Calu3 (cell line): Measurements from ENCODE around the gene EYA2. TPM values are rescaled to one million over a fixed set of nuclear protein-coding genes. Genes with fewer than 3 reads are reported as not detected.
A peak's percentile ranks its signal among the peaks of the same experiment; 100 is the strongest.

Experiments used
- BruUV-seq: library from RNA; stranded (reverse); fragments of 400-500 nt; replicated peaks from 2 replicates; lab custom pipeline; 2021; lab: Mats Ljungman, UMichigan
- CTCF ChIA-PET: fragments of 300-600 bp; sonication (Branson Sonifier 250); formaldehyde crosslinking; loops from one replicate; lab custom pipeline; 2022; ENCODE audit warnings: antibody characterized with exemption; lab: Charles Lee
- DNase-seq: peaks from one replicate; pipeline ENCODE4 v3.0.0; 2022
- H3K27ac Mint-ChIP-seq: one replicate; pipeline ENCODE4 v1.8.0; 2022; ENCODE audit warnings: mixed read lengths; ENCODE audit not compliant: unreplicated experiment
- H3K27me3 Mint-ChIP-seq: one replicate; pipeline ENCODE4 v1.8.0; 2022; ENCODE audit warnings: mixed read lengths; ENCODE audit not compliant: unreplicated experiment
- H3K36me3 Mint-ChIP-seq: one replicate; pipeline ENCODE4 v1.8.0; 2022; ENCODE audit warnings: mild to moderate bottlenecking, moderate library complexity, mixed read lengths; ENCODE audit not compliant: insufficient read depth, unreplicated experiment
- H3K4me1 Mint-ChIP-seq: one replicate; pipeline ENCODE4 v1.8.0; 2022; ENCODE audit warnings: mild to moderate bottlenecking, low read depth, mixed read lengths; ENCODE audit not compliant: unreplicated experiment
- H3K4me3 Mint-ChIP-seq: one replicate; pipeline ENCODE4 v1.8.0; 2022; ENCODE audit warnings: mild to moderate bottlenecking, low read depth, moderate library complexity, mixed read lengths; ENCODE audit not compliant: unreplicated experiment
- H3K9me3 Mint-ChIP-seq: one replicate; pipeline ENCODE4 v1.8.0; 2022; ENCODE audit warnings: low read depth, mixed read lengths; ENCODE audit not compliant: unreplicated experiment
- CTCF ChIP-seq: fragments of 200-600 bp; IDR thresholded peaks from one replicate; pipeline ENCODE4 v1.8.0; 2022; ENCODE audit warnings: antibody characterized with exemption; ENCODE audit not compliant: unreplicated experiment
- intact Hi-C: fragments of 100-400 bp; cut with micrococcal nuclease; formaldehyde crosslinking; loops from one replicate; pipeline ENCODE4 v1.10.0; 2022; ENCODE audit not compliant: unreplicated experiment
- total RNA-seq: library from RNA; stranded (reverse); gene quantifications from 2 replicates; pipeline ENCODE4 v1.2.3, GENCODE V29; 2022

Gene EYA2
- total RNA-seq, 1 experiment from 2014 or later, result 0.35 TPM

GRCh38 chr20:47057661-47058060, 163.0 kb downstream of the EYA2 start:
- Mint-ChIP-seq H3K27ac (no peak overlapping the region), H3K9me3 (no peaks in the 10 kb centered on the region), H3K36me3 (no peaks in the 10 kb centered on the region), H3K27me3 (peaks cover 17% of the 10 kb centered on the region), H3K4me3 (no peak overlapping the region), H3K4me1 (peaks cover 10% of the 10 kb centered on the region)
- no peak for TF ChIP-seq CTCF
- CTCF ChIA-PET, result no interaction called here
- intact Hi-C loops, result no loop called here
- no TSS peak for BruUV-seq
- peak; percentile 31 for DNase-seq

- Mint-ChIP-seq H3K9me3 (no peaks in the 10 kb centered on the region), H3K4me3 (no peak overlapping the region), H3K4me1 (peaks cover 16% of the 10 kb centered on the region), H3K27ac (no peak overlapping the region), H3K27me3 (peaks cover 17% of the 10 kb centered on the region), H3K36me3 (no peaks in the 10 kb centered on the region)
- no TSS peak for BruUV-seq
- no peak for TF ChIP-seq CTCF
- DNase-seq, result no peak
- CTCF ChIA-PET, result no interaction called here
- intact Hi-C loops, result no loop called here
Observed at GRCh38 chr20:47058236-47058635, 163.6 kb downstream of the EYA2 start.

GRCh38 chr20:47059536-47059935, 164.9 kb downstream of the EYA2 start:
- DNase-seq, result no peak
- no TSS peak for BruUV-seq
- intact Hi-C loops, result no loop called here
- Mint-ChIP-seq H3K9me3 (peaks cover under 1% of the 10 kb centered on the region), H3K4me1 (peaks cover 29% of the 10 kb centered on the region), H3K4me3 (no peak overlapping the region), H3K27me3 (peaks cover 17% of the 10 kb centered on the region), H3K36me3 (no peaks in the 10 kb centered on the region), H3K27ac (no peak overlapping the region)
- TF ChIP-seq CTCF, result no peak
- CTCF ChIA-PET, result no interaction called here

- intact Hi-C loops, result no loop called here
- TF ChIP-seq CTCF, result no peak
- DNase-seq, result no peak
- H3K4me1 Mint-ChIP-seq, result peaks cover 34% of the 10 kb centered on the region
- BruUV-seq, result no TSS peak
- no peaks in the 10 kb centered on the region for H3K36me3 Mint-ChIP-seq
- no peaks in the 10 kb centered on the region for H3K27me3 Mint-ChIP-seq
- CTCF ChIA-PET, result no interaction called here
- H3K4me3 Mint-ChIP-seq, result no peak overlapping the region
- H3K27ac Mint-ChIP-seq, result no peak overlapping the region
- H3K9me3 Mint-ChIP-seq, result peaks cover 7% of the 10 kb centered on the region
Observed at GRCh38 chr20:47061549-47061948, 166.9 kb downstream of the EYA2 start.
